ENCODE results near the gene PSMF1.
A peak's percentile ranks its signal among the peaks of the same experiment; 100 is the strongest.

The PSMF1 gene

GRCh38 chr20:1121429-1121828 is 3.0 kb downstream of the PSMF1 start:
- no peak for TF ChIP-seq CTCF (conservative IDR thresholded peaks at IDR 0.05; ENCODE audit: low read length)
- DNase-seq (ENCODE audit: low read depth): no peak
- no peak overlapping the region for H3K4me3 ChIP-seq (ENCODE audit: low read length)

- H3K4me3 ChIP-seq (ENCODE audit: low read length): peak overlapping the region; percentile 17; the same call in 1 of the 2 replicates
- DNase-seq (ENCODE audit: low read depth): peak; percentile 66
- no peak for TF ChIP-seq CTCF (conservative IDR thresholded peaks at IDR 0.05; ENCODE audit: low read length)
Observed at GRCh38 chr20:1122388-1123315, 4.2 kb downstream of the PSMF1 start.

GRCh38 chr20:1123666-1124065 is 5.3 kb downstream of the PSMF1 start:
- H3K4me3 ChIP-seq (ENCODE audit: low read length): no peak overlapping the region
- TF ChIP-seq CTCF (conservative IDR thresholded peaks at IDR 0.05; ENCODE audit: low read length): no peak
- DNase-seq (ENCODE audit: low read depth): no peak

GRCh38 chr20:1124421-1124820 is 6.0 kb downstream of the PSMF1 start:
- DNase-seq (ENCODE audit: low read depth): peak; percentile 23
- TF ChIP-seq CTCF (conservative IDR thresholded peaks at IDR 0.05; ENCODE audit: low read length): no peak
- H3K4me3 ChIP-seq (ENCODE audit: low read length): no peak overlapping the region

- no peak for DNase-seq (ENCODE audit: low read depth)
- TF ChIP-seq CTCF (conservative IDR thresholded peaks at IDR 0.05; ENCODE audit: low read length): no peak
- no peak overlapping the region for H3K4me3 ChIP-seq (ENCODE audit: low read length)
Observed at GRCh38 chr20:1125277-1125676, 6.9 kb downstream of the PSMF1 start.

- no peak for TF ChIP-seq CTCF (conservative IDR thresholded peaks at IDR 0.05; ENCODE audit: low read length)
- no peak overlapping the region for H3K4me3 ChIP-seq (ENCODE audit: low read length)
- DNase-seq (ENCODE audit: low read depth): no peak
Observed at GRCh38 chr20:1127840-1128239, 9.4 kb downstream of the PSMF1 start.

GRCh38 chr20:1130058-1130694 is 11.8 kb downstream of the PSMF1 start:
- TF ChIP-seq CTCF (conservative IDR thresholded peaks at IDR 0.05; ENCODE audit: low read length): no peak
- no peak overlapping the region for H3K4me3 ChIP-seq (ENCODE audit: low read length)
- DNase-seq (ENCODE audit: low read depth): no peak
